ENCODE results near the gene ABLIM2. TPM values are rescaled to one million over a fixed set of nuclear protein-coding genes. Genes with fewer than 3 reads are reported as not detected.

ABLIM2 gene
- total RNA-seq, 1 experiment from 2014 or later: 6.1 TPM

- POLR2A ChIA-PET: no interaction called here
- Histone ChIP-seq H2AFZ (ENCODE audit: low read depth, low read length, poor library complexity, severe bottlenecking) (no peak overlapping the region), H3K27me3 (ENCODE audit: insufficient read depth, low read length) (no peaks in the 10 kb centered on the region), H3K9ac (ENCODE audit: low read length) (no peak overlapping the region), H3K9me2 (ENCODE audit: insufficient read depth) (no peaks in the 10 kb centered on the region), H3K4me3 (replicated peaks in 1 of 2; ENCODE audit: low read depth in 1 of 2, low read length in 2 of 2) (no peak overlapping the region), H3K79me2 (ENCODE audit: insufficient read depth, low read length) (no peaks in the 10 kb centered on the region), H3K27ac (ENCODE audit: low read depth, low read length) (no peak overlapping the region; the same call in 1 of the 2 replicates), H3K4me2 (ENCODE audit: low read length) (no peak overlapping the region), H4K20me1 (ENCODE audit: insufficient read depth) (no peaks in the 10 kb centered on the region), H3K36me3 (ENCODE audit: control insufficient read depth in 1 of 2, insufficient read depth in 2 of 2, low read length in 2 of 2) (no peaks in the 10 kb centered on the region), H3K4me1 (ENCODE audit: control insufficient read depth in 1 of 2, insufficient read depth in 2 of 2, low read length in 2 of 2) (peaks cover 20 to 59% of the 10 kb centered on the region in 2 experiments), H3K9me3 (ENCODE audit: control insufficient read depth in 1 of 2, insufficient read depth in 1 of 2, low read depth in 1 of 2, low read length in 2 of 2) (no peaks in the 10 kb centered on the region)
- intact Hi-C loops (cut with micrococcal nuclease): no loop called here
- no peak for DNase-seq (ENCODE audit: low read depth, low spot score)
- no TSS peak for BruUV-seq (replicated peaks)
- CTCF ChIA-PET: no interaction called here
- TF ChIP-seq REST (IDR thresholded peaks at IDR 0.05; ENCODE audit: low read depth): no peak
- TF ChIP-seq MAX (IDR thresholded peaks at IDR 0.05): no peak
- TF ChIP-seq RAD21 (IDR thresholded peaks at IDR 0.05; ENCODE audit: low read depth): no peak
- TF ChIP-seq ZFX (IDR thresholded peaks at IDR 0.05): no peak
- no peak for TF ChIP-seq ELF1 (IDR thresholded peaks at IDR 0.05; ENCODE audit: borderline replicate concordance, low read depth)
- no peak for TF ChIP-seq SRF (IDR thresholded peaks at IDR 0.05; ENCODE audit: low read depth)
- TF ChIP-seq ZBTB33 (IDR thresholded peaks at IDR 0.05; ENCODE audit: extremely low read depth, insufficient replicate concordance, low read length): no peak
- TF ChIP-seq FOSL1 (IDR thresholded peaks at IDR 0.05; ENCODE audit: low read depth): no peak
- TF ChIP-seq SIN3A (IDR thresholded peaks at IDR 0.05; ENCODE audit: low read depth): no peak
- TF ChIP-seq JUND (IDR thresholded peaks at IDR 0.05): no peak
- no peak for TF ChIP-seq ZNF274 (IDR thresholded peaks at IDR 0.05; ENCODE audit: low read depth, low read length)
- no peak for TF ChIP-seq EZH2 (IDR thresholded peaks at IDR 0.05)
- no peak for TF ChIP-seq CBX3 (IDR thresholded peaks at IDR 0.05; ENCODE audit: low read depth)
- TF ChIP-seq POLR2A (IDR thresholded peaks at IDR 0.05; ENCODE audit: borderline replicate concordance, extremely low read depth, insufficient read depth, insufficient read length): no peak
- TF ChIP-seq POLR2AphosphoS5 (IDR thresholded peaks at IDR 0.05; ENCODE audit: low read depth, low read length): no peak
- no peak for TF ChIP-seq TCF7L2 (IDR thresholded peaks at IDR 0.05; ENCODE audit: borderline replicate concordance, extremely low read depth, insufficient read depth, insufficient read length)
- TF ChIP-seq ATF3 (IDR thresholded peaks at IDR 0.05): no peak
- TF ChIP-seq SP1 (IDR thresholded peaks at IDR 0.05; ENCODE audit: low read depth): no peak
- TF ChIP-seq EZH2phosphoT487 (IDR thresholded peaks at IDR 0.05; ENCODE audit: borderline replicate concordance): no peak
- ATAC-seq: no peak
- RAD21 ChIA-PET (ENCODE audit: low non-redundant PET in 1 of 2, low total read pairs in 2 of 2, uncharacterized antibody in 2 of 2, unreplicated experiment in 2 of 2): no interaction called here
Measured at GRCh38 chr4:8188743-8189550, 30.3 kb upstream of the ABLIM2 start.
